ENCODE measurements around the gene SURF6. TPM values are rescaled to one million over a fixed set of nuclear protein-coding genes. Genes with fewer than 3 reads are reported as not detected.

SURF6 gene
- polyA plus RNA-seq, 3 donors, result 0.75 to 12.9 (median 2.9) TPM

GRCh38 chr9:133349965-133350616 lies 14.1 kb upstream of the SURF6 start:
- Histone ChIP-seq H3K9me3 (replicated peaks in 1 of 2; ENCODE audit: control insufficient read depth in 1 of 2, insufficient read depth in 1 of 2, low read length in 2 of 2) (no peaks in the 10 kb centered on the region), H2AFZ (ENCODE audit: insufficient read depth, low read depth, low read length, poor library complexity, severe bottlenecking) (no peak overlapping the region), H3K36me3 (replicated peaks in 1 of 2; ENCODE audit: control insufficient read depth in 1 of 2, insufficient read depth in 2 of 2, low read length in 2 of 2) (peaks cover 63 to 71% of the 10 kb centered on the region in 2 donors), H3K9ac (ENCODE audit: insufficient read depth, low read length, poor library complexity, severe bottlenecking) (peak overlapping the region; percentile 99), H3K27ac (ENCODE audit: low read depth in 1 of 2, low read length in 2 of 2) (peak overlapping the region in 1 of 2 donors; percentile 98), H3K79me2 (ENCODE audit: insufficient read depth, low read length) (peaks cover 46% of the 10 kb centered on the region), H3K27me3 (ENCODE audit: control insufficient read depth in 2 of 2, insufficient read depth in 2 of 2, low read length in 2 of 2) (no peaks in the 10 kb centered on the region), H4K20me1 (ENCODE audit: insufficient read depth, low read length) (peaks cover 71% of the 10 kb centered on the region), H3K4me3 (replicated peaks in 1 of 3; ENCODE audit: low read depth in 2 of 3, low read length in 3 of 3) (no peak overlapping the region), H3K4me1 (ENCODE audit: control insufficient read depth in 1 of 2, insufficient read depth in 2 of 2, low read length in 2 of 2) (peaks cover 30 to 38% of the 10 kb centered on the region in 2 donors), H3K4me2 (replicated peaks; ENCODE audit: extremely low read depth, low read length, poor library complexity, severe bottlenecking) (no peak overlapping the region)
- DNase-seq, result no peak
- TF ChIP-seq CTCF (IDR thresholded peaks at IDR 0.05), result no peak
- intact Hi-C loops (cut with micrococcal nuclease), result no loop called here
- Mint-ChIP-seq H3K36me3 (peaks cover 57 to 70% of the 10 kb centered on the region in 2 donors), H3K4me3 (no peak overlapping the region), H3K9me3 (peaks cover 0 to 6% (median 0%) of the 10 kb centered on the region in 7 donors), H3K4me1 (peaks cover 40% of the 10 kb centered on the region), H3K27ac (peak overlapping the region in 4 of 7 donors; percentile 37 to 94 (median 47)), H3K27me3 (ENCODE audit: low read depth in 3 of 3) (peaks cover 0 to 2% (median 0%) of the 10 kb centered on the region in 3 donors)
- 98% methylated on average over 15 of the region's 15 CpGs for WGBS (ENCODE audit: insufficient coverage)

GRCh38 chr9:133348718-133349573 lies 13.0 kb upstream of the SURF6 start:
- Histone ChIP-seq H3K27ac (ENCODE audit: low read depth in 1 of 2, low read length in 2 of 2) (peak overlapping the region; percentile 87 to 98), H3K27me3 (ENCODE audit: control insufficient read depth in 2 of 2, insufficient read depth in 2 of 2, low read length in 2 of 2) (no peaks in the 10 kb centered on the region), H3K36me3 (replicated peaks in 1 of 2; ENCODE audit: control insufficient read depth in 1 of 2, insufficient read depth in 2 of 2, low read length in 2 of 2) (peaks cover 74 to 76% of the 10 kb centered on the region in 2 donors), H3K79me2 (ENCODE audit: insufficient read depth, low read length) (peaks cover 42% of the 10 kb centered on the region), H3K4me2 (replicated peaks; ENCODE audit: extremely low read depth, low read length, poor library complexity, severe bottlenecking) (peak overlapping the region; percentile 97), H3K9me3 (replicated peaks in 1 of 2; ENCODE audit: control insufficient read depth in 1 of 2, insufficient read depth in 1 of 2, low read length in 2 of 2) (no peaks in the 10 kb centered on the region), H4K20me1 (ENCODE audit: insufficient read depth, low read length) (peaks cover 68% of the 10 kb centered on the region), H3K9ac (ENCODE audit: insufficient read depth, low read length, poor library complexity, severe bottlenecking) (peak overlapping the region; percentile 99), H3K4me1 (ENCODE audit: control insufficient read depth in 1 of 2, insufficient read depth in 2 of 2, low read length in 2 of 2) (peaks cover 22 to 30% of the 10 kb centered on the region in 2 donors), H2AFZ (ENCODE audit: insufficient read depth, low read depth, low read length, poor library complexity, severe bottlenecking) (peak overlapping the region; percentile 99), H3K4me3 (replicated peaks in 1 of 3; ENCODE audit: low read depth in 2 of 3, low read length in 3 of 3) (peak overlapping the region; percentile 92 to 100 (median 96))
- no peak for TF ChIP-seq CTCF (IDR thresholded peaks at IDR 0.05)
- Mint-ChIP-seq H3K36me3 (peaks cover 68 to 75% of the 10 kb centered on the region in 2 donors), H3K27me3 (ENCODE audit: low read depth in 3 of 3) (peaks cover 0 to 2% (median 0%) of the 10 kb centered on the region in 3 donors), H3K4me3 (peak overlapping the region; percentile 92 to 96), H3K4me1 (peaks cover 32% of the 10 kb centered on the region), H3K9me3 (peaks cover 0 to 6% (median 0%) of the 10 kb centered on the region in 7 donors), H3K27ac (peak overlapping the region; percentile 90 to 96 (median 95))
- WGBS (ENCODE audit: insufficient coverage), result 18% methylated on average over 17 of the region's 25 CpGs
- intact Hi-C loops (cut with micrococcal nuclease), result loop anchor here in 1 of 2 donors (1.0 kb wide), 1 partner anchor 27 kb away; the partner anchor contains the start of genes STKLD1 and SURF4
- no peak for DNase-seq
